ENCODE data around the gene AK2. TPM values are rescaled to one million over a fixed set of nuclear protein-coding genes. Genes with fewer than 3 reads are reported as not detected.
A peak's percentile ranks its signal among the peaks of the same experiment; 100 is the strongest.

AK2 gene
- total RNA-seq, 1 experiment from 2014 or later = 159 TPM

GRCh38 chr1:33045246-33045645, 8.6 kb upstream of the AK2 start:
- Histone ChIP-seq H3K79me2 (ENCODE audit: insufficient read depth, low read length) (no peaks in the 10 kb centered on the region), H3K56ac (ENCODE audit: insufficient read length, low read depth, low read length) (no peak overlapping the region), H3K14ac (ENCODE audit: insufficient read depth, low read length) (no peak overlapping the region), H4K20me1 (ENCODE audit: control insufficient read depth, insufficient read depth, insufficient read length) (no peaks in the 10 kb centered on the region), H4K8ac (replicated peaks; ENCODE audit: insufficient read length, low read depth, low read length) (no peak overlapping the region), H2BK5ac (ENCODE audit: insufficient read length, low read length) (no peak overlapping the region), H3T11ph (ENCODE audit: low read length) (no peak overlapping the region), H2BK20ac (ENCODE audit: low read depth, low read length, poor library complexity, severe bottlenecking) (no peak overlapping the region), H3K27ac (ENCODE audit: insufficient read length, low read depth, low read length) (no peak overlapping the region), H3K4me1 (ENCODE audit: insufficient read depth, low read length) (peaks cover 4% of the 10 kb centered on the region; the same call in 1 of the 2 replicates), H3K79me1 (ENCODE audit: insufficient read depth, low read depth, low read length, poor library complexity, severe bottlenecking) (no peaks in the 10 kb centered on the region), H3K9ac (ENCODE audit: extremely low read depth, insufficient read length, low read length) (no peak overlapping the region), H2BK120ac (ENCODE audit: low read depth, low read length, poor library complexity, severe bottlenecking) (no peak overlapping the region), H3K4me2 (ENCODE audit: insufficient read depth, insufficient read length, low read length) (no peak overlapping the region), H2BK12ac (ENCODE audit: insufficient read length, low read depth, low read length) (no peak overlapping the region), H4K5ac (ENCODE audit: insufficient read length, low read depth, low read length) (no peak overlapping the region), H3K9me3 (ENCODE audit: control insufficient read depth, low read depth, low read length) (no peaks in the 10 kb centered on the region), H3K27me3 (ENCODE audit: insufficient read depth, low read length) (no peaks in the 10 kb centered on the region), H2AK5ac (ENCODE audit: insufficient read length, low read length) (no peak overlapping the region), H3K4ac (ENCODE audit: low read depth, low read length) (no peak overlapping the region), H3K23ac (ENCODE audit: insufficient read length, low read depth, low read length) (no peak overlapping the region), H3K23me2 (ENCODE audit: insufficient read length, low read depth, low read length, poor library complexity, severe bottlenecking) (no peaks in the 10 kb centered on the region), H3K18ac (ENCODE audit: insufficient read length, low read depth, low read length) (no peak overlapping the region), H2BK15ac (ENCODE audit: low read depth, low read length) (no peak overlapping the region), H4K91ac (ENCODE audit: insufficient read length, low read depth, low read length) (no peak overlapping the region), H2AFZ (ENCODE audit: low read length) (no peak overlapping the region)
- Mint-ChIP-seq H3K4me3 (no peak overlapping the region), H3K9me3 (peaks cover 2 to 5% of the 10 kb centered on the region in 2 experiments; a peak in 4 of 5 replicates), H3K4me1 (peaks cover 10 to 17% of the 10 kb centered on the region in 2 experiments), H3K36me3 (ENCODE audit: insufficient read depth in 1 of 3, low read depth in 3 of 3) (0 out of 7 replicates have a peak, but pooled peaks cover 0 to under 1% (median 0%) of the 10 kb centered on the region in 3 experiments), H3K27me3 (ENCODE audit: low read depth) (peaks cover 8% of the 10 kb centered on the region; the same call in 1 of the 2 replicates), H3K27ac (no peak overlapping the region)
- peak; percentile 36 for DNase-seq
- no CpG with 5 or more reads among the region's 2 CpGs for WGBS (ENCODE audit: extremely low coverage, insufficient read length, low lambda C conversion rate)
- TF ChIP-seq CTCF (conservative IDR thresholded peaks at IDR 0.05) = no peak
